SH-SY5Y (cell line): Measurements from ENCODE around the gene CACUL1.

Source experiments
- GATA2 ChIP-seq: IDR thresholded peaks from 2 replicates; pipeline ENCODE4 v1.6.1; 2011; ENCODE audit warnings: mild to moderate bottlenecking, low read depth, low read length
- GATA3 ChIP-seq: IDR thresholded peaks from 2 replicates; pipeline ENCODE4 v1.6.1; 2011; ENCODE audit warnings: low read depth, mild to moderate bottlenecking, low read length, moderate library complexity

DNA sequence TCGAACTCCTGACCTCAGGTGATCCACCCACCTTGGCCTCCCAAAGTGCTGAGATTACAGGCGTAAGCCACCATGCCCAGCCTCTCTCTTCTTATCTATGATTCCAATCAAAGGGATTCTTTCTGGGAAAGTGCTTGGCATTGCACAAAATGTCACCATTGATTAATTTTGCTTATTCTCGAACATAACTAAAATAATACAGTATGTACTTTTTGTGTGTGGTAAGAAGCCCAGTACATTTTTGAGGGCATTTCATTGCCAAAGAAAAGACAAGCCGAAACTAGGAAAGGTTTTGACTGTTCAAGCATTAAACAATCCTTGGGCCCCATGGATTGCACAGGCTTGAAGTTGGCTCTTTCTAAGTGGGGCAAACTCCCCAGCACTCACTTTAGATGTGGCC is 18.3 kb upstream of the CACUL1 start:
- TF ChIP-seq GATA2, result no peak
- no peak for TF ChIP-seq GATA3
